Activated naive CD4-positive, alpha-beta T cell treated with anti-CD3 and anti-CD28 coated beads, Interleukin-2, amount 50 U/mL, for 24 hours (primary cell): ENCODE data around the gene TTC4.

Experiments
- H3K27ac Mint-ChIP-seq: one replicate; pipeline ENCODE4 v1.8.0; 2021; ENCODE audit warnings: mild to moderate bottlenecking, mixed read lengths
- H3K27me3 Mint-ChIP-seq: one replicate; pipeline ENCODE4 v1.8.0; 2021; ENCODE audit warnings: mixed read lengths
- H3K36me3 Mint-ChIP-seq: one replicate; pipeline ENCODE4 v1.8.0; 2021; ENCODE audit warnings: mixed read lengths
- H3K4me1 Mint-ChIP-seq: one replicate; pipeline ENCODE4 v1.8.0; 2021; ENCODE audit warnings: mixed read lengths
- H3K4me3 Mint-ChIP-seq: one replicate; pipeline ENCODE4 v1.8.0; 2021; ENCODE audit warnings: mild to moderate bottlenecking, mixed read lengths
- H3K9me3 Mint-ChIP-seq: one replicate; pipeline ENCODE4 v1.8.0; 2021; ENCODE audit warnings: mixed read lengths

The TTC4 gene

DNA sequence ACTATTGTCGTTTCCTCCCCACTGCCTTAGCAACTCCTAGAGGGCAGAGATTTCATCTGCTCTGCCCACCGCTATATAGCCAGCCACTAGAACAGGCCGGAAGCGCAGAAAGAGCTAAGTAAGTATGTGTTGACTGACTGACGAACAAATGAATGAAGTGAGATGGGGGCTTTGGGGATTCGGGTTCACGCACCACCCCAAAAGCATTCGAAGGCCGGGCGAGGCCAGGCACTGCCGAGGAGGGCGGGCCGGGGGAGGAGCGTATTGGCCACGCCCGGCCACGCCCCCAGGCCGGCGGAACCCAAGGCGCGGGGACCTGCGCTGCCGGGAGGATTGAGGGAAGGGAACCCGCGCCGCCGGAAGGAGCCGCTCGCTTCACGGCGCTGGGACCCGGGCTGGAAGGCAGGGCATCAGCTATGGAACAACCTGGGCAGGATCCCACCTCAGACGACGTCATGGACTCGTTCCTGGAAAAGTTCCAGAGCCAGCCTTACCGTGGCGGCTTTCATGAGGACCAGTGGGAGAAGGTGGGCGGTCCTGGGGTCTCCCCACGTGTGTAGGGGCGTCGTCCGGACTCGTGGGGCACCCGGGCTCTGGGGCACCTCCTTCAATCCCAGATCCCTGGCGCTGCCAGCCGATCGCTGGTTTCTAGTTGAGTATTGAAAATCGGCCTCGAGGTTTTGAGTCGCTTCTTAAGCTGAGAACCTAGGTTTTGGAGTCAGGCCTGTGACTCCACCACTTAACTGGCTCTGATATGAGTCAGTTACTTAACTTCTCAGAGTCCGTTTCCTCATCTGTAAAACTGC lies at the start of gene TTC4:
Gene TTC4 (plus strand): TSS at position 369 of the 806 bp plus-strand sequence. CDS start 48 bp downstream, at position 417.
- Mint-ChIP-seq H3K27me3 (no peaks in the 10 kb centered on the region), H3K4me3 (peak within 1 kb of the TSS; percentile 98), H3K36me3 (peaks cover 15% of the 10 kb centered on the region), H3K27ac (peak within 1 kb of the TSS; percentile 96), H3K9me3 (no peaks in the 10 kb centered on the region), H3K4me1 (peaks cover 35% of the 10 kb centered on the region)

GRCh38 chr1:54666333-54666732 lies 49.3 kb upstream of the TTC4 start:
- Mint-ChIP-seq H3K36me3 (no peaks in the 10 kb centered on the region), H3K4me3 (no peak overlapping the region), H3K4me1 (no peaks in the 10 kb centered on the region), H3K27ac (no peak overlapping the region), H3K27me3 (no peaks in the 10 kb centered on the region), H3K9me3 (no peaks in the 10 kb centered on the region)

GRCh38 chr1:54667797-54668196 lies 47.9 kb upstream of the TTC4 start:
- H3K27ac Mint-ChIP-seq: no peak overlapping the region
- no peaks in the 10 kb centered on the region for H3K4me1 Mint-ChIP-seq
- H3K9me3 Mint-ChIP-seq: no peaks in the 10 kb centered on the region
- H3K27me3 Mint-ChIP-seq: no peaks in the 10 kb centered on the region
- H3K4me3 Mint-ChIP-seq: no peak overlapping the region
- no peaks in the 10 kb centered on the region for H3K36me3 Mint-ChIP-seq

- Mint-ChIP-seq H3K4me3 (no peak overlapping the region), H3K9me3 (no peaks in the 10 kb centered on the region), H3K4me1 (no peaks in the 10 kb centered on the region), H3K36me3 (no peaks in the 10 kb centered on the region), H3K27me3 (no peaks in the 10 kb centered on the region), H3K27ac (no peak overlapping the region)
Measured at GRCh38 chr1:54668567-54668966, 47.1 kb upstream of the TTC4 start.

- H3K4me3 Mint-ChIP-seq: no peak overlapping the region
Measured at GRCh38 chr1:54671985-54672608, 43.6 kb upstream of the TTC4 start.

GRCh38 chr1:54678776-54679643 lies 36.7 kb upstream of the TTC4 start:
- H3K9me3 Mint-ChIP-seq: no peaks in the 10 kb centered on the region
- no peak overlapping the region for H3K27ac Mint-ChIP-seq
- H3K4me1 Mint-ChIP-seq: no peaks in the 10 kb centered on the region
- no peaks in the 10 kb centered on the region for H3K27me3 Mint-ChIP-seq
- H3K36me3 Mint-ChIP-seq: no peaks in the 10 kb centered on the region
- H3K4me3 Mint-ChIP-seq: no peak overlapping the region

More at GRCh38 chr1:54671985-54672608, 43.6 kb upstream of the TTC4 start:
- Mint-ChIP-seq H3K27ac (no peak overlapping the region), H3K4me1 (no peaks in the 10 kb centered on the region), H3K9me3 (no peaks in the 10 kb centered on the region), H3K36me3 (no peaks in the 10 kb centered on the region), H3K27me3 (no peaks in the 10 kb centered on the region)

DNA sequence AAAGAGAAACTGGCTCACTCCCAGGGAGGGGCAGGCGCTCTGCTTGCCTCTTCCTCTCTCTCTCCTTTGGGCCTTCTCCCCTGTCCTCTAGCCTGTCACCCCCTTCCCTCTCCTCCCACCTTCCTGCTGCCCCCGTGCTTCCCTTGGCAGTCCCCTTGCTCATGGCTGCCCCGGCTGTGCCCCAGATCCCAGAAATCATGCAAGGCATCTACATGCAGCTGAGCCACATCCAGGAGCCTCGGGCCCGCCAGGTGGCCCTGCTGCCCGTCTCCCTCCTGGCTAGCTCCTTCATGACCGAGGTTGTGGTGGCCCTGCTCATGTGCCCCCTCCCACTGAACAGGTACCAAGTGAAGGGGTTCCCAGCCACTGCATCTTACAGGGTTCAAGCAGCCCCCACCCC lies 36.0 kb upstream of the TTC4 start:
- H3K36me3 Mint-ChIP-seq: no peaks in the 10 kb centered on the region
- no peaks in the 10 kb centered on the region for H3K27me3 Mint-ChIP-seq
- no peak overlapping the region for H3K27ac Mint-ChIP-seq
- H3K4me1 Mint-ChIP-seq: no peaks in the 10 kb centered on the region
- no peaks in the 10 kb centered on the region for H3K9me3 Mint-ChIP-seq
- H3K4me3 Mint-ChIP-seq: no peak overlapping the region

DNA sequence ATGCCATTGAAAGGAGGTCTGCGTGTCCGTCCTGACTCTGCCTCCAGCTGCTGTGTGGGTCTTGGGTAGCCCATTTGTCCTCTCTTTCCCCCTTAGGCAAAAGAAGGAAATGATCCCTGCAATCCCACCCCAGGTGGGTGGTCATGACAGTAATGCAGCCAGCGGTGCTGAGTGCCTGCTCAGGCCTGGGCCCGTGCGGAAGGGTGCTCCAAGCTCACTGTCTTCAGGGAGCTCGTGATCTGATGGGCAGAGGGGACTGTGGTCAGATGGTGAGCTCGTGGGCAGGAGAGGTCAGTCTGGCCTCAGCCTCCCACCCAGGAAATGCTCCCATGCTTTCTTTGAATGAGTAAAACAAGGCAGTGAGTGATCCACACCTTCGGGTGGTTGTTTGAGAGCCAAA lies 35.3 kb upstream of the TTC4 start:
- H3K36me3 Mint-ChIP-seq: no peaks in the 10 kb centered on the region
- H3K27me3 Mint-ChIP-seq: no peaks in the 10 kb centered on the region
- no peak overlapping the region for H3K27ac Mint-ChIP-seq
- H3K4me3 Mint-ChIP-seq: no peak overlapping the region
- no peaks in the 10 kb centered on the region for H3K4me1 Mint-ChIP-seq
- H3K9me3 Mint-ChIP-seq: no peaks in the 10 kb centered on the region

DNA sequence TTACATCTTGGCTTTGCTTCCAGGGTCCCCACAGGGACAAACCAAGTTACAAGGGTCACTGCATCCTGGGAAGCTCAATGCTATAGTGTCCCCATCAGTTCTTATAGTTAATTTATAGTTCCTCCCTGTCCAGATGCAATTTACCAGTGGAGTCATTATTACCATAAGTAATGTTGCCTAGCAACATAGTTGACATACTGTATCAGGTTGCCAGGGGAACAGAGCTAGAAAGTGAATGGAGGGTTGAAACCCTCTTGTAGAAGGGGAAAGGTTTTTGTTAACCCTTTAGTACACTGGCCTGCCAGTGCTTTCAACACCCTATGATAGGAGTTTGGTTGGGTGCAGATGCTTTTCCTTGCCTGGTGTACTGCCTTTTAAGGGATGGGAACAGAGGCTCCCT lies 34.3 kb upstream of the TTC4 start:
- Mint-ChIP-seq H3K4me1 (no peaks in the 10 kb centered on the region), H3K27me3 (no peaks in the 10 kb centered on the region), H3K4me3 (no peak overlapping the region), H3K27ac (no peak overlapping the region), H3K9me3 (no peaks in the 10 kb centered on the region), H3K36me3 (no peaks in the 10 kb centered on the region)

DNA sequence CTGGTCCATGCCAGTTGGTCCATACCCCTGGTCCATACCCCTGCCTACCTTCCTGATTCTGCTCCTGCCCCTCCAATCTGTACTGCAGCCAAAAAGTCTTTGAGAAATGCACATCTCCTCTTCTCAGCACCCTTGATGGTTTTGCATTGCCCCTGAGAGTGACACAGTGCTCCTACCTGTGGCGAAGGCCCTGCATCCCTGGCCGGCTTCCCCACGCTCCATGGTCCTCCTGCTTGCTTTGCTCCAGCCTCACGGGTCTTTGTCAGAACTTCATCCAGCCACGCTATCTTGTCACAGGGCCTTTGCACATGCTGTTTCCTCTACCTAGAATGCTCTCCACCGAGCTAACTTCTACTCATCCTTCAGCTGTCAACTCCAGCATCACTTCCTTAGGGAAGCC lies 32.2 kb upstream of the TTC4 start:
- Mint-ChIP-seq H3K27me3 (no peaks in the 10 kb centered on the region), H3K36me3 (no peaks in the 10 kb centered on the region), H3K9me3 (no peaks in the 10 kb centered on the region), H3K4me1 (no peaks in the 10 kb centered on the region), H3K27ac (no peak overlapping the region), H3K4me3 (no peak overlapping the region)

GRCh38 chr1:54685335-54685905 lies 30.2 kb upstream of the TTC4 start:
- Mint-ChIP-seq H3K4me3 (no peak overlapping the region), H3K27me3 (no peaks in the 10 kb centered on the region), H3K9me3 (no peaks in the 10 kb centered on the region), H3K4me1 (no peaks in the 10 kb centered on the region), H3K36me3 (no peaks in the 10 kb centered on the region), H3K27ac (no peak overlapping the region)

- Mint-ChIP-seq H3K4me1 (no peaks in the 10 kb centered on the region), H3K27ac (no peak overlapping the region), H3K9me3 (no peaks in the 10 kb centered on the region), H3K4me3 (no peak overlapping the region), H3K27me3 (no peaks in the 10 kb centered on the region), H3K36me3 (no peaks in the 10 kb centered on the region)
Measured at GRCh38 chr1:54686155-54686554, 29.5 kb upstream of the TTC4 start.

DNA sequence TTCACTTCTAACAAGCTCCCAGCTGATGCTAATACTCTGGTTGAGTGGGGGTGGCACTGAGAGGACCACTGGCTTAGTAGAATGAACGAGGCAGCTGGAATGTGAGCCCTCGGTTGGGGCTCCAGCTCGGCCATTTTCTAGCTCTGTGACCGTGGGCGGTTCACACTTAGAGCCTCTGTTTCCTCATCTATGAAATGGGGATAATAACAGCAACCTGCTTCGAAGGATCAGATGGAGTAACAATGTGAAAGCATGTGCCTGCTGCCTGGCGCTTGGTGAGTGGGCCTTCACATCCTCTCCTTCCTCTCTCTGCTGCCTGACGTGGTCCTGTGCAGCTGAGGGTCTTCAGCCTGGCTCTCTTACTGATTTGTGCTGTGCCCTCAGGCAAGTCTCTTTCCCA lies 20.9 kb upstream of the TTC4 start:
- H3K27ac Mint-ChIP-seq: no peak overlapping the region
- H3K36me3 Mint-ChIP-seq: no peaks in the 10 kb centered on the region
- H3K4me1 Mint-ChIP-seq: no peaks in the 10 kb centered on the region
- no peak overlapping the region for H3K4me3 Mint-ChIP-seq
- no peaks in the 10 kb centered on the region for H3K9me3 Mint-ChIP-seq
- H3K27me3 Mint-ChIP-seq: no peaks in the 10 kb centered on the region

DNA sequence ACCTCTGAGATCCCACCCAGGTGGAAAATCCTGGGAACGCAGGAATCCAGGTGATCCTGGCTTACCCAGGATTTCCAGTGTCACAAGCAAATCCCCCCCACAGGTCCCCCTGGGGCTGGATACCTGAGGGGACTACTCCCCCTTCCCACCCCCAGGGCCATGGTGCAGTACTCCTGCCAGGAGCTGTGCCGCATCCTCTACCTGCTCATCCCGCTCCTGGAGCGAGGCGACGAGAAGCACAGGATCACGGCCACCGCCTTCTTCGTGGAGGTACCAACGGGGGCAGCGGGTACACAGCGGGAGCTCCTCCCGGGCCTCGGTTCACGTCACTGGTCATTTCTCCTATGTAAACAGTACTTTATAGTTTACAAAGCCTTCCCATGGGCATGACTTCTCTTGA lies 20.4 kb upstream of the TTC4 start:
- Mint-ChIP-seq H3K9me3 (no peaks in the 10 kb centered on the region), H3K4me3 (no peak overlapping the region), H3K27ac (no peak overlapping the region), H3K36me3 (no peaks in the 10 kb centered on the region), H3K27me3 (no peaks in the 10 kb centered on the region), H3K4me1 (no peaks in the 10 kb centered on the region)

GRCh38 chr1:54695764-54696163 lies 19.9 kb upstream of the TTC4 start:
- Mint-ChIP-seq H3K27ac (no peak overlapping the region), H3K27me3 (no peaks in the 10 kb centered on the region), H3K4me3 (no peak overlapping the region), H3K36me3 (no peaks in the 10 kb centered on the region), H3K9me3 (no peaks in the 10 kb centered on the region), H3K4me1 (no peaks in the 10 kb centered on the region)
